ENCODE measurements around the gene ACHE. TPM values are rescaled to one million over a fixed set of nuclear protein-coding genes. Genes with fewer than 3 reads are reported as not detected.
"Not testable (repeated sequence)": the region's sequence is repeated elsewhere in the genome, so short reads cannot be mapped to it uniquely, and the experiment has no call there.

Gene ACHE
- total and polyA plus RNA-seq, 3 donors from 2014 or later, result 5.1 to 10.5 (median 9.8) TPM

GRCh38 chr7:100860702-100861615 is 34.7 kb downstream of the ACHE start:
- Histone ChIP-seq H3K36me3 (ENCODE audit: low read depth, missing control alignments) (no peaks in the 10 kb centered on the region), H3K4me1 (peaks cover 8% of the 10 kb centered on the region), H3K27ac (no peak overlapping the region), H3K9me3 (no peaks in the 10 kb centered on the region), H3K27me3 (no peaks in the 10 kb centered on the region), H3K4me3 (no peak overlapping the region)
- 90 to 94% methylated on average over 9 to 18 of the region's 18 CpGs for WGBS, 2 donors
- intact Hi-C loops (cut with DNase I; ENCODE audit: low total_unique reads), result no loop called here
- TF ChIP-seq CTCF (IDR thresholded peaks at IDR 0.05) (no peak), POLR2A (IDR thresholded peaks at IDR 0.05) (no peak)
- DNase-seq, result no peak

GRCh38 chr7:100859856-100860255 is 35.8 kb downstream of the ACHE start:
- no peak for DNase-seq
- Histone ChIP-seq H3K4me1 (peaks cover 3% of the 10 kb centered on the region), H3K36me3 (ENCODE audit: low read depth, missing control alignments) (no peaks in the 10 kb centered on the region), H3K27me3 (no peaks in the 10 kb centered on the region), H3K27ac (no peak overlapping the region), H3K4me3 (no peak overlapping the region), H3K9me3 (no peaks in the 10 kb centered on the region)
- TF ChIP-seq POLR2A (IDR thresholded peaks at IDR 0.05), result no peak
- TF ChIP-seq CTCF (IDR thresholded peaks at IDR 0.05), result no peak
- 82 to 85% methylated on average over 15 of the region's 15 CpGs for WGBS, 2 donors
- intact Hi-C loops (cut with DNase I; ENCODE audit: low total_unique reads), result no loop called here

- Histone ChIP-seq H3K27me3 (no peaks in the 10 kb centered on the region), H3K9me3 (no peaks in the 10 kb centered on the region), H3K4me1 (peaks cover 6% of the 10 kb centered on the region), H3K4me3 (no peak overlapping the region), H3K27ac (no peak overlapping the region), H3K36me3 (ENCODE audit: low read depth, missing control alignments) (no peaks in the 10 kb centered on the region)
- no peak for TF ChIP-seq CTCF (IDR thresholded peaks at IDR 0.05)
- TF ChIP-seq POLR2A (IDR thresholded peaks at IDR 0.05), result no peak
- 90 to 97% methylated on average over 11 to 16 of the region's 16 CpGs for WGBS, 2 donors
- intact Hi-C loops (cut with DNase I; ENCODE audit: low total_unique reads), result no loop called here
- DNase-seq, result no peak
Measured at GRCh38 chr7:100856871-100857282, 38.8 kb downstream of the ACHE start.

GRCh38 chr7:100855515-100855914 is 40.2 kb downstream of the ACHE start:
- Histone ChIP-seq H3K27me3 (no peaks in the 10 kb centered on the region), H3K9me3 (no peaks in the 10 kb centered on the region), H3K36me3 (ENCODE audit: low read depth, missing control alignments) (no peaks in the 10 kb centered on the region), H3K27ac (no peak overlapping the region), H3K4me1 (peaks cover 6% of the 10 kb centered on the region), H3K4me3 (no peak overlapping the region)
- TF ChIP-seq CTCF (IDR thresholded peaks at IDR 0.05) (no peak), POLR2A (IDR thresholded peaks at IDR 0.05) (no peak)
- intact Hi-C loops (cut with DNase I; ENCODE audit: low total_unique reads), result no loop called here
- 70 to 91% methylated on average over 6 to 10 of the region's 10 CpGs for WGBS, 2 donors
- DNase-seq, result no peak

- intact Hi-C loops (cut with DNase I; ENCODE audit: low total_unique reads), result loop anchor here (5.0 kb wide), 2 partner anchors 53 to 148 kb away; partner anchors contain the start of gene POP7
- not testable (repeated sequence) for DNase-seq; H3K4me3 ChIP-seq; H3K4me1 ChIP-seq; H3K36me3 ChIP-seq (ENCODE audit: low read depth, missing control alignments); H3K9me3 ChIP-seq; H3K27me3 ChIP-seq; H3K27ac ChIP-seq
- WGBS, 2 donors, result 92 to 94% methylated on average over 9 of the region's 9 CpGs
Measured at GRCh38 chr7:100854899-100855298, 40.8 kb downstream of the ACHE start.

All from testis (tissue), 3 donors.